T47D (cell line): ENCODE measurements around the gene RPTOR.

Experiments used
- DNase-seq, 2 experiments: peaks; one replicate each; pipeline versions ENCODE4 v3.0.0 to v3.0.0-alpha.2; 2011 to 2012; ENCODE audit warnings: low read depth in 1 of 2, low spot score in 1 of 2
- JUND ChIP-seq: IDR thresholded peaks from 2 replicates; pipeline ENCODE4 v1.6.1; 2012; ENCODE audit warnings: low read depth
- in situ Hi-C: cut with HindIII; loops from 2 replicates; pipeline ENCODE4 v1.10.0; 2016; ENCODE audit warnings: low sequenced_read_pairs, low pct_unique_long_range_greater_than_20kb

Gene RPTOR

DNA sequence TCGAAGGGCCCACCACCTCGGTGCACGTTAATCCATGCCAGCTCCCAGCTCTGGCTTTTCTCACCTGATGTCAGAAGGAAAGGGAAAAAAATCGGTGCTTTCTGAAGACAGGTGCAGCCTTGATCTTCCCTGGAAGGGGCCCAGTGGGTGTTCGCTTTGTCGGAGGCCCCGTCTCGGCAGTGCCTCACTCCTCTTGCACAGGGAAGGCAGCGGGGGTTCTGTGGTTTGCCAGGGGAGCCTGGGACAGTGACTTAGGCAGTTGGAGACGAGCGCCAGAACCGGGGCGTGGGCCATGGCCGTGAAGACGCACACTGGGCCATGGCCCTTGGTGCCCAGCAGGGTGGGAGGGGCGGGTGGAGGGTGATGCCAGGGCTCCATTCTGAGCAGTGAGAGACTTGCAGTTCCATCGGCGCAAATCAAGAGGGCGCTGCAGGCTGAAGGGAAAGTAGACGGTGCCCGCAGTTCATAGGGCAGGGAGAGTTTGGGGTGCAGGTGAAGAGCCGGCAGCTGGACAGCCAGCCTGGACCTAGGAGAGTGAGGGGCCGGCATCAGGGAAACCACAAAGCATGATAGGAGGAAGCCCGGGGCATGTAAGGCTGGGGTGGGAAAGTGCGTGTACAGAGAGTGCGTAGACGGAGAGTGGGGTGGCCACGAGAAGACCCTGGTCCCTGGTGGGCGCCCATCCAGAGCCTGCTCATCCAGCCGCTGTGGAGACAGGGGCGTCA lies 345.7 kb downstream of the RPTOR start:
- in situ Hi-C loops: no loop called here
- no peak for DNase-seq
- TF ChIP-seq JUND: no peak

DNA sequence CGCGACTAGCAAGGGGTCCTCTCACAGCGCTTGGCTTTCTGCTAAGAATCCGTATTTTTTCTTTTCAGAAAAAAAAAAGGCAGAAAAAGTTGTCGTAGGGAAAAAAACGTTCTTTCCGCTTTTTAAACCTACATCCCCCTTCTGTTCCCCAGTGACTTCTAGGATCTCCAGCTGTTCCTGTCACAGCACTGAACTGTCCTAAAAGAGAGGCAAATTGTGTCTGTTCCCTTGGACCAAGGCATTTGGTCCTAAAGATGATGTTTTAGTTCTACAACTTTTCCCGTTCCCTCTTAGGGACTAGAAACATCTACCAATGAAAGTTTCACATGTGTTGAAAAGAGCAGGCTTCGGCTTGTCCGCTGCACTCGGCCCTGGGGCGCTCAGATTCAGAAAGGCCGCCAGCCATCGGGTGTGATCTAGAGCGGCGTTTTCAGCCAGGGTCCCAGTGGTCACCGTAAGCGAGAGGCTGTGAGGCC lies 346.3 kb downstream of the RPTOR start:
- TF ChIP-seq JUND: no peak
- in situ Hi-C loops: no loop called here
- no peak for DNase-seq

DNA sequence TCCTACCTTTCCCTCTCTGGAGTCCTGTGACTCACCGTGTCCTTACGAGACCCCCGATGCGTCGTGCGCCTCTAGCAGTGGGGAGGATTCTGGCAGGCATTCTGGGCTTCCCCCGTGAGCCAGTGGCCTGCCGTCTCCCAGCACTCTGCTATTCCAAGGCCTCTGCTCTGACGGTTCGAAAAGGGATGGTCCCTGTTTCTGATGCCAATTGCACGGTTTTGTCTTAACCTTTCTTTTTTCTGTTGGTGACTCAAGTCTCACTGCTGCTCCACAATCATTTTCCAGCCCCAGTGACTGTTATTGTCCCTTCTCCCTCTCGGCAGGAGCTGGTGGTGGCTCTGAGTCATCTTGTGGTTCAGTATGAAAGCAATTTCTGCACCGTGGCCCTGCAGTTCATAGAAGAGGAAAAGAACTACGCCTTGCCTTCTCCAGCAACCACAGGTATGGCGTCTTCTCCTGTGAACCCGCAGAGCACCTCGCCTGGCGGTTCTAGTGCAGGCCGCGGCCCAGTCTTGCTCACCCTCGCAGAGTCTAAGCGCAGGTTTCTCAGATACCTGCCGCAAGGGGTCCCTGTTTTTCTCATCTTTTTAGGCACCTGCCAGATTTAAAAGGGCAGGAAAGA lies 346.9 kb downstream of the RPTOR start:
- DNase-seq: no peak
- in situ Hi-C loops: no loop called here
- no peak for TF ChIP-seq JUND

DNA sequence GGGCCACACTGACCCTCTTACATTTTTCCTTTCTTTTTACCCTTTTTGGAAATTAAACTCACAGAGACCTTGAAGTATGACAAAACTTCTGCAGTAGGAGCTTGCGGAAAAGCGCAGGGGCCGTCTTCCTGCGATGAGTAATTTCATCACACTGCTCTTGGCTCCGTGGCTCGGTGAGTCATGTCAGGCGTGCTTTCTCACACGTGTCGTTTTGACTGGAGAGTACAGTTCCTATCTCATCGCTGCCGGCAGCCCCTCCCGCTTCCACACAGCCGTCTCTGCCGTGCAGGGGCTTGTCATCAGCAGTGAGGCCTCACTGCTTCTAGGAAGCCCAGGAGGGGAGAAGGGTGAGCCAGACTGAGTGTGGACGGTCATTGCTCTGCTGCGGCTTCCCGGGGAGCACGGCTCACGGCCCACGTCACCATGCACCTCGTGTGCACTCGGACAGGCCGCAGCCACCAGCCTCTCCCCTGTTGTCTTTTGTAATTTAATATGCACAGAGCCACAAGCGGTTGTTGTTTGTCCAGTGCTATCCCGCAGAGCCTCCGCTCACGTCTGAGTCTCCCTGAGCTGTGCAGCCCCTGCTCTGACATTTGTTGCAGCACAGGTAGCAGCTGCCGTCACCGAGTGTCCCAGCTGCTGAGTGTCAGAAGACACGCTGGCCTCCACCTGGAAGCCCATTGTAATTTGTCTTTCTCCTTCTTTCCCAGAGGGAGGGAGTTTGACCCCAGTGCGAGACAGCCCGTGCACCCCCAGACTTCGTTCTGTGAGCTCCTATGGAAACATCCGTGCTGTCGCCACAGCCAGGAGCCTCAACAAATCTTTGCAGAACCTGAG lies 347.6 kb downstream of the RPTOR start:
- TF ChIP-seq JUND: no peak
- in situ Hi-C loops: no loop called here
- no peak for DNase-seq

DNA sequence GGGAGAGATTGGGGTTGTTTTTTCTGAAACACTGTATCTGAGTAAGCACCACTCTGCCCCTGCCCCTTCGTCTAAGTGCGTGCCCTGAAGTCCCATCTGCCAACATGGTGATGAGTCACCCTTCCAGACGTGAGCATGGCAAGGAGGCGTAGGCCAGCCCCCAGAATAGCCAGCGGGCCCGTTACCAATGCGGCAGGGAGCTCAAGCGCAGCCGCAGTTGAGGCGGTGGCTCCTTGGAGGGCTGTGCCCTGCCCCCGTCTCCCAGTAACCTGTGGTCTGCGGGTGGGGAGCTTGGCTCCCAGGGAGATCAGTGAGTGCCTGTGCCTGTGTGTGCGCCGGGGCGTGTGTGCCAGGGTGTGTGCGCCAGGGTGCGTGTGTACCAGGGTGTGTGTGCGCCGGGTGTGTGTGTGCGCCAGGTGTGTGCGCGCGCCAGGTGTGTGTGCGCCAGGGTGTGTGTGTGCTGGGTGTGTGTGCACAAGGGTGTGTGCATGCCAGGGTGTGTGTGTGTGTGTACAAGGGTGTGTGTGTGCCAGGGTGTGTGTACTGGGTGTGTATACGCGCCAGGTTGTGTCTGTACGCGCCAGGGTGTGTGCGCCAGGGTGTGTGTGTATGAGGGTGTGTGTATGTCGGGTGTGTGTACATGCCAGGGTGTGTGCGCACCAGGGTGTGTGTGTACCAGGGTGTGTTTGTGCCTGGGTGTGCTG lies 348.4 kb downstream of the RPTOR start:
- no peak for TF ChIP-seq JUND
- no peak for DNase-seq
- in situ Hi-C loops: no loop called here

DNA sequence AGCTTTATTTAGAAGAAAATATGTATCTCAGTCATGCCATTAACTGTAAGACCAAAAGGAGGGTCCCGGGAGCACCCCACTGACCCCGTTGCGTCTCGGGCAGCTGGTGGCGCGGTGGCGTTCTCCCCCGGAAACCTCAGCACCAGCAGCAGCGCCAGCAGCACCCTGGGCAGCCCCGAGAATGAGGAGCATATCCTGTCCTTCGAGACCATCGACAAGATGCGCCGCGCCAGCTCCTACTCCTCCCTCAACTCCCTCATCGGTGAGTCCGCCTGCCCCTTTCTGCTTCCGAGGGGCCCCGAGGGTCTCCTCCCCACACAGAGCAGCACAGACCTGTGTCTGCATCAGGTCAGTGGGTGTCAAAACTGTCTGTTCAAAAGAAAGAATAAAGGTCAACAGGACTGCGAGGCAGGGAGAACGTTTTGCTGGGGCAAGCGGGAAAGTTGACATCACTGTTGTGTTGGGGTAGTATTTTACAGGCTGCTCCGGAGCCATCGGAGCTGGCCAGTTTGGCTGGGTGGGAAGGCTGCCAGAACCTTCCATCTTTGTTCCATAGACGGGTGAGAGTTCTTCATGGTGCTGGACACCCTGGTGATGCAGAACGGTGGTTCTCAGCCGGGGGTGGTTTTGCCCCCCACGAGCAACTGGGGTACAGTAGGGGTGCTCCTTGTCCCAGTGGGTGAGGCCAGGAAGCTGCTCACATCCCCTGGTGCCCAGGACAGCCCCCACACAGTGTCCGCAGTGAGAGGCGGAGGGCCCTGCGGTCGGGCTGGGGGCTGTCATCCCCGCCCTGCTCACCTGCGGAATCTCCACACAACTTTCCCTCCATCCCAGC lies 349.2 kb downstream of the RPTOR start:
- in situ Hi-C loops: no loop called here
- DNase-seq: no peak
- no peak for TF ChIP-seq JUND

- TF ChIP-seq JUND: no peak
- DNase-seq: peak; percentile 20 to 55
- in situ Hi-C loops: no loop called here
Observed at GRCh38 chr17:80894439-80894721, 349.7 kb downstream of the RPTOR start.

GRCh38 chr17:80894726-80895125 lies 350.1 kb downstream of the RPTOR start:
- no peak for DNase-seq
- TF ChIP-seq JUND: no peak
- in situ Hi-C loops: no loop called here

DNA sequence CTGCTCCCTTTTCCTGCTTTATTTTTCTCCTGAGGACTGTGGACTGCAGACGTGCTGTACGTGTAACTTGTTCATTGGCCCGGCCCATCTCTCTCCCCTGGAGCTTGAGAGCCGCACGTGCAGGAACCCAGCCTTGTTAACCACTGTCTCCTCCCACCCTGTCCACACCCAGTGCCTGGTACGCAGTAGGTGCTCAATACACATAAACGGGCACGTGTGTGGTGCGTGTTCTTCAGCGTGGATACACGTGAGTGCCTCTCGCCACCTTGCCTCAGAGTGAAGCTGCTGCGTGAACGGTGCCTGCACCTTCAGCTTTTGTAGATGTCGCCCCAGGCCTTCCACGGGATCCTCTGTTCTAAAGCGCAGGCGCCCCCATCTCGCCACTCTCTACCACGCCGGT lies 350.7 kb downstream of the RPTOR start:
- no peak for TF ChIP-seq JUND
- in situ Hi-C loops: no loop called here
- no peak for DNase-seq

DNA sequence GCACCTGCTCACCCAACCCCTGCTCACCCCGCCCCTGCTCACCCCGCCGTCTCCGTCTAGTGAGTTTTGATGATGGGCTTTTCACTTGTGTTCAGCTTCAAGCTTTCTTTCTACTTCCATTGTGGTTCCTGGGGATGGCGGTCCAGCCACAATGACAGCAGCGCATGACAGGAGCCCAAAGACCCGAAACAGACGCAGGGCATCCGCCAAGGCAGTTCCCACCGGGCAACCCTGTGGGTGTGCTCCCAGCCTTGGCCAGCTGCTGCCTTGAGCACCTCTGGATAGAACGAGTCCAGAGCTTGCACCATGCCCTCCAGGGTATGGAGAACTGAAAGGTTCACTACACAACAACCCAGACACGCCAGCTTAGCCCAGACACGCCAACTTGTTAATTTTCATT lies 354.1 kb downstream of the RPTOR start:
- TF ChIP-seq JUND: no peak
- DNase-seq: no peak
- in situ Hi-C loops: no loop called here

GRCh38 chr17:80899402-80900268 lies 355.0 kb downstream of the RPTOR start:
- in situ Hi-C loops: no loop called here
- DNase-seq: peak in 1 of 2 experiments; percentile 11
- TF ChIP-seq JUND: no peak
